Transverse colon (tissue), 4 donors: Measurements from ENCODE around the gene FAM200B. TPM values are rescaled to one million over a fixed set of nuclear protein-coding genes. Genes with fewer than 3 reads are reported as not detected.

Source experiments
- DNase-seq: peaks from one replicate; pipeline ENCODE4 v3.0.0-alpha.2; 2019
- H3K27ac ChIP-seq, 4 donors: fragments of 200-600 bp; sonication (generic); 2 replicates each; pipeline ENCODE4 v1.5.1; 2016 to 2018; ENCODE audit warnings: inconsistent platforms in 4 of 4
- H3K27me3 ChIP-seq: fragments of 200-600 bp; sonication (generic); 2 replicates; pipeline ENCODE4 v1.5.1; 2017; ENCODE audit warnings: inconsistent platforms
- H3K36me3 ChIP-seq, 4 donors: fragments of 200-600 bp; sonication (generic); 2 replicates each; pipeline ENCODE4 v1.5.1; 2017 to 2019; ENCODE audit warnings: inconsistent platforms in 4 of 4
- H3K4me1 ChIP-seq, 4 donors: fragments of 200-600 bp; sonication (generic); 2 replicates each; pipeline ENCODE4 v1.5.1; 2017 to 2020; ENCODE audit warnings: inconsistent platforms in 4 of 4
- H3K4me3 ChIP-seq, 4 donors: fragments of 200-600 bp; sonication (generic); 1 replicate in 1 of 4; 2 replicates in 3 of 4; pipeline versions ENCODE4 v1.5.1 to v1.6.1; 2017 to 2019; ENCODE audit warnings: inconsistent platforms in 4 of 4
- H3K9me3 ChIP-seq, 2 donors: fragments of 200-600 bp; sonication (generic); 2 replicates each; pipeline ENCODE4 v1.5.1; 2017 to 2019; ENCODE audit warnings: inconsistent platforms in 2 of 2
- CTCF ChIP-seq, 5 experiments: fragments of 200-600 bp in 3 of 5; fragments of 450-650 bp in 2 of 5; sonication (generic) in 3 of 5; IDR thresholded peaks; 1 replicate in 2 of 5; 2 replicates in 3 of 5; pipeline ENCODE4 v1.5.1; 2016 to 2017; ENCODE audit warnings: antibody characterized with exemption in 5 of 5, inconsistent platforms in 3 of 5, mild to moderate bottlenecking in 2 of 5, moderate library complexity in 1 of 5
- EP300 ChIP-seq: sonication (generic); formaldehyde crosslinking; IDR thresholded peaks from one replicate; pipeline ENCODE4 v1.6.1; 2017; ENCODE audit warnings: antibody characterized with exemption, low read depth
- POLR2A ChIP-seq: fragments of 450-650 bp; IDR thresholded peaks from one replicate; pipeline ENCODE4 v1.6.1; 2016; ENCODE audit warnings: antibody characterized with exemption, mild to moderate bottlenecking, moderate library complexity
- POLR2AphosphoS5 ChIP-seq, 3 donors: sonication (generic); formaldehyde crosslinking; IDR thresholded peaks; one replicate each; pipeline ENCODE4 v1.6.1; 2016; ENCODE audit warnings: antibody characterized with exemption in 3 of 3
- WGBS, 2 donors: methylation state at CpG; one replicate each; pipeline ENCODE4 v1.1.5; 2018; ENCODE audit warnings: low coverage in 1 of 2; 5-methylcytosine and 5-hydroxymethylcytosine counted together
- in situ Hi-C, 4 donors: fragments of 200-750 bp; cut with MboI; loops; one replicate each; pipeline versions ENCODE4 v1.15.0 to v1.15.1; 2017; ENCODE audit warnings: low sequenced_read_pairs in 3 of 4, low pct_ligation_motif_present in 1 of 4, low pct_unique_long_range_greater_than_20kb in 1 of 4
- intact Hi-C: fragments of 100-400 bp; cut with DNase I; formaldehyde crosslinking; loops from one replicate; pipeline ENCODE4 v1.15.1; 2023; ENCODE audit warnings: low total_unique reads
- total RNA-seq, 4 donors: library from RNA; depleted of rRNA; stranded (reverse); fragments of >200 nt; gene quantifications; one replicate each; pipeline ENCODE4 v1.1.0, GENCODE V29; 2016

FAM200B gene
- total RNA-seq, 4 donors from 2014 or later, result 6.4 to 46.6 (median 28.0) TPM

- intact Hi-C loops, result loop anchor here (5.0 kb wide), 1 partner anchor 1259 kb away; no protein-coding TSS in a partner anchor
- H3K27ac ChIP-seq, result peak overlapping the region in 2 of 4 donors; percentile 16 to 40
- TF ChIP-seq EP300 (no peak), POLR2A (no peak), POLR2AphosphoS5 (IDR thresholded peaks at IDR 0.05) (peak in 2 of 3 donors; percentile 13 to 48)
- no peaks in the 10 kb centered on the region for H3K9me3 ChIP-seq
- H3K4me3 ChIP-seq, result no peak overlapping the region
- no peaks in the 10 kb centered on the region for H3K27me3 ChIP-seq
- H3K4me1 ChIP-seq, result peaks cover 0 to 14% (median 7%) of the 10 kb centered on the region in 4 donors
- in situ Hi-C loops, result no loop called here
- no peak for DNase-seq
- no peaks in the 10 kb centered on the region for H3K36me3 ChIP-seq
- 67 to 79% methylated on average over 2 to 3 of the region's 3 CpGs for WGBS, 2 donors
Observed at GRCh38 chr4:15717657-15718416, 36.2 kb downstream of the FAM200B start.

GRCh38 chr4:15718465-15718864 is 36.8 kb downstream of the FAM200B start:
- Histone ChIP-seq H3K4me1 (peaks cover 0 to 14% (median 7%) of the 10 kb centered on the region in 4 donors), H3K4me3 (no peak overlapping the region), H3K36me3 (no peaks in the 10 kb centered on the region), H3K27ac (no peak overlapping the region), H3K9me3 (no peaks in the 10 kb centered on the region), H3K27me3 (no peaks in the 10 kb centered on the region)
- 73 to 94% methylated on average over 2 to 5 of the region's 5 CpGs for WGBS, 2 donors
- TF ChIP-seq POLR2AphosphoS5 (IDR thresholded peaks at IDR 0.05), result no peak
- TF ChIP-seq EP300, result no peak
- TF ChIP-seq POLR2A, result no peak
- TF ChIP-seq CTCF (IDR thresholded peaks at IDR 0.05), result no peak
- DNase-seq, result no peak
- in situ Hi-C loops (no loop called here), intact Hi-C loops (loop anchor here (5.0 kb wide), 1 partner anchor 1259 kb away; no protein-coding TSS in a partner anchor)

GRCh38 chr4:15718959-15719358 is 37.3 kb downstream of the FAM200B start:
- intact Hi-C loops, result loop anchor here (5.0 kb wide), 1 partner anchor 1258 kb away; no protein-coding TSS in a partner anchor
- 68 to 100% methylated on average over 2 to 7 of the region's 7 CpGs for WGBS, 2 donors
- Histone ChIP-seq H3K36me3 (no peaks in the 10 kb centered on the region), H3K27ac (peak overlapping the region in 1 of 4 donors; percentile 40), H3K4me1 (peaks cover 0 to 14% (median 7%) of the 10 kb centered on the region in 4 donors), H3K27me3 (no peaks in the 10 kb centered on the region), H3K9me3 (no peaks in the 10 kb centered on the region), H3K4me3 (no peak overlapping the region)
- DNase-seq, result no peak
- TF ChIP-seq CTCF (IDR thresholded peaks at IDR 0.05) (no peak), EP300 (no peak), POLR2AphosphoS5 (IDR thresholded peaks at IDR 0.05) (no peak), POLR2A (no peak)
- in situ Hi-C loops, result no loop called here

GRCh38 chr4:15719506-15719905 is 37.9 kb downstream of the FAM200B start:
- DNase-seq, result no peak
- Histone ChIP-seq H3K4me3 (no peak overlapping the region), H3K27ac (peak overlapping the region in 1 of 4 donors; percentile 40), H3K9me3 (no peaks in the 10 kb centered on the region), H3K4me1 (peaks cover 0 to 14% (median 7%) of the 10 kb centered on the region in 4 donors), H3K36me3 (no peaks in the 10 kb centered on the region), H3K27me3 (no peaks in the 10 kb centered on the region)
- in situ Hi-C loops (no loop called here), intact Hi-C loops (loop anchor here (5.0 kb wide), 1 partner anchor 1258 kb away; no protein-coding TSS in a partner anchor)
- WGBS, 2 donors, result 76 to 85% methylated on average over 2 to 4 of the region's 4 CpGs
- TF ChIP-seq POLR2AphosphoS5 (IDR thresholded peaks at IDR 0.05) (no peak), CTCF (IDR thresholded peaks at IDR 0.05) (no peak), EP300 (no peak), POLR2A (no peak)
